GM19043 (cell line): ENCODE measurements around the gene PIGR.
A peak's percentile ranks its signal among the peaks of the same experiment; 100 is the strongest.

ENCODE experiments used
- ATAC-seq: cut with Tn5 transposase; IDR thresholded peaks from one replicate; pipeline ENCODE4 v1.9.1; 2021; ENCODE audit warnings: low read depth; ENCODE audit not compliant: unreplicated experiment

Gene PIGR

GRCh38 chr1:206946261-206946660 is at the start of gene PIGR:
TSS of gene PIGR (minus strand) at chr1:206946466. CDS start at chr1:206940531, 5,935 bp downstream.
- ATAC-seq: no peak

DNA sequence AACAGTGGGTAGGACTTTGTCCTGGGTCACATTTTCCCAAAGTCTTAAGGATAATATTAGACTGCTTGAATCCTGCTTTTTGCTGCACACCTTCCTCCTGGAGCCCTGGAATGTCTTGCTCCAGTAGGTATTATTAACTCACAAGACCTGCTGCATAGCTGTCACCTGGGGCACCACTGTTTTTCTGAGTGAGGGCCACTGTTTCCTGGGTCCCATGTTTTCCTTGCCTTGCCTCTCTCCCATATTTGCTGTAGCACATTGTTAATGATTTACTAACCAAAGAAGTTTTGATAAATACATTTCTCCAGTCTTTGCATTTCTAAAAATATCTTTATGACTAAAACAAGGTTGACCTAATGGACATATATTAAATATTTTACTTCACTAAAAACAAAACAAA is 46.5 kb upstream of the PIGR start:
- ATAC-seq: no peak

DNA sequence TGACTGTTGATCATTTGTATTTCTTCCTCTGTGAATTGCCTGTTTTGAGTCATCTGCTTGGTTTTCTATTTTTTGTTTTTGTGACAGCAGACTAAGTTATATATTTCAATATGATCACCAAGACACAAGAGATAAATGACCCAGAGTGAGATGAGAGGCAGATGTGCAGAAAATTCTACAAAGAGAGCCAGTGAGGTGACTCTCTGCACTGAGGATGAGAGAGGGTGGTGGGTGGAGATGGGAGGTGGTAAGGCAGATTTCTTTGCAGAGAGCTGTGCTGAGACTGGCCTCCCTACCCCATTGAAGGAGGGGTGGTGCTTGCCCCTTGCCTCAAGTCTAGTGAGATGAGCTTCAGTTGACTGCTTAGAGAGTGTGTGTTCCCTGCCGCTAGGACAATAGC is 41.6 kb upstream of the PIGR start:
- ATAC-seq: no peak

DNA sequence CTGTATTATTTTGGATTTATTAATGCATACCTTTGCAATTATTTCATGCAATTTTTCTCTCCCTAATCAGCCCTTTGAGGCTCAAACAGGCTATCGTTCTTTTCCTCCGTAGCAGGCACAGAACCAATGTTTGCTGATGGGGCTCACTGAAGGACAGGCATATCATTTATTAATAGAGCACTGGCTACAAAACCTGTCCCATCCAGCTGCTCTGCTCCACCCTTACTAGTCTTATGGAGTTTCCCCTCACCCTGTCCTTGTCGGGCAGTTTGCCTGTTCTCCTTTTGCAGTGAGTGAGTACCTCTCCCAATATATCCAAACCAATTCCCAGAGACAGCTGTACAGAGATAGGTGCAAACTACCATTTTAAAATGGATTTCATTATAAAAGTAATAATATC is 40.6 kb upstream of the PIGR start:
- ATAC-seq: no peak

DNA sequence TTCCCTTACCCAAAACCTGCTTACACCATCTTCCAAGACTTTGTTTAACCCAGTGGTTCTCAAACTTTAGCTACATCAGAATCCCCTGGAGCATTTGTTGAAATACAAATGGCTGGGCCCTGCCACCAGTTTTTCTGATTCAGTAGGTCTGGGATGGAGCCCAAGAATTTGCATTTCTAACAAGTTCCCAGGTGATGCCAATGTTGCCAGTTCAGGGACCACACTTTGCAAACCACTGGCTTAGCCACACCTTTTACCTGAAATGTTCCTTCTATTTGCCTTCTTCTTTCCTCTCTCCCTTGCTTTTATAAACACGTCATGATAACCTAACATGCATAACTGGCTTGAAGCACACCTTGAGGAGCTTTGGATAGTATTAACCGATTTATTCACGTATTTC is 40.1 kb upstream of the PIGR start:
- ATAC-seq: no peak

GRCh38 chr1:206985162-206985749 is 39.0 kb upstream of the PIGR start:
- ATAC-seq: no peak

DNA sequence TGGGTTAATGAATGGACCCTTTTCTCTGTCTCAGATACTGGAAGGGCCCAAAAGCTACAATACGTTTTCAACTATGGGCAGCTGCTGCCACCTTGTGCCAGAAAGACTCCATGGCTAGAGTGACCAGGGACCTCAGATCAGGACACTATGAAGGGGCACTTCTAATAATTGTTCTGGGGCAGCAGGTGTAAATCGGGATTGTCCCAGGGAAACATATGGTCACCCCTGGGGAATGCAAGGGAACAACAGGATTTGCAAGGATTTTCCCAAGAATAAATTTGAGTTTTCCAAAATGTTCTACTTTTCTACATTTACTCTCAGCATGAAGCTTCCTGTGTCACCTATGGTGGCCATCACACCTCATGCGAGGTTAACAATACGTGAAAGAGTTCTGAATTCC is 36.0 kb upstream of the PIGR start:
- ATAC-seq: no peak

DNA sequence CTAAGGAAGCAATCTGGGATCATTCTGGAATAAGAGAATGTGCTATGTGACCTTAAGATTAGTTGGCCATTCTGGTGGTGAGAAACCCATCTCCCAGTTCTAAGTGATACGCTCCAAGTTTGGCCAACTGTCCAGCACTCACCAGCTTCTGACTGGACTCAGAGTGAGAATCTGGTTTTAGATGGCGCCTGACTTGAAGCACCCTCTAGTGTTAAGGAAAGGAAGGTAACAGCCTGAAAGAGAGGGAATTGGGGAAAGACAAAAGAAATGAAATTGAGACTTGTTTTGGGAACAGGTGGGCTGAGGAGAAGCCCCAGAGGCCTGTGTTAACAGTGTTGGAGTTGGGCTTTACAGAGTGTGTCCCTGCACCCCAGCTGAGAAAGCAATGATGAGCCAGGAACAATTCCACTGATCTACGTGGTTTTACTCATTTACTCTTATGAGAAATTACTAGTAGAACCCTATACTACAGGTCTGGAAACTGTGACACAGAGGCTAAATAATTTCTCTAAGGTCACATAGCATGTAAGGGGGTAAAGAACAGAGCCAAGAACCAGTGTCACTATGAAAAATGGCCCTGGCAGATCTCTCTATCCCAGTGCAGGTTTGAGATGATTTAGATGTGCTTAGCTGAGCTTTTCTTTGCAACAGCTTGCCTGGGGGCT is 33.2 kb upstream of the PIGR start:
- ATAC-seq: no peak

DNA sequence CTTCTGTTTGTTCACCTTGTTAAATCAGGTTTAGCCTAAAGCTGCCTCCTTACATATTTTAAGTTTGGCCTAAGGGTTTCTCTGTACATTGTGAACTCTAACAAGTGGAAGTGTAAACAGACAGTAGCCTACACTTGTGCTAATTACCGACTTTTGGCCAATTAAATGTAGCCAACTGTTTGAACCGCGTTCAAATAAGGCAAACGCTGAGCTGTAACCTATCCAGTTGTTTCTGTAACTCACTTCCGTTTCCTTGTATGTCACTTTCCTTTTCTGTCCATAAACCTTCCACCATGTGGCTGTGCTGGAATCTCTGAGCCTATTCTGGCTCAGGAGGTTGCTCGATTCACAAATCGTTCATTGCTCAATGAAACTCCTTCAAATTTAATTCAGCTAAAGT is 32.0 kb upstream of the PIGR start:
- ATAC-seq: no peak

DNA sequence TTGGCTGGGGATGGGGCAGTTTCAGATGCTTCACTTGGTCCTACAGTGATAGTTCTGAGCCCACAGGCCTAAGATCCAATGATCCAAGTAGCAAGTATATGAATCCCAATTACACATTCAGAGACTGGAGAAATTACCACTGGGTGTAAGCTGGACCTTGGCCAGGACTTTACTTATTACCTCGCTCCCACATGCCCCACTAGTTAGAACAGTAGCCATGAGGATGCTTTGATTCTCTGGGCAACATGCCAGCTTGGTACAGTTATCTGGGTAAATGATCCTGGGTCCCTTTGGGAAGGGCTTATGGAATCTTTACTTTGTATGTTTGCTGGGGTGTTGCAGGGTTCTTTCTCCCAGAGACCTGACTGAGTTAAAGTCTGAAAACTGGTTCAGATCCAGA is 29.0 kb upstream of the PIGR start:
- no peak for ATAC-seq

DNA sequence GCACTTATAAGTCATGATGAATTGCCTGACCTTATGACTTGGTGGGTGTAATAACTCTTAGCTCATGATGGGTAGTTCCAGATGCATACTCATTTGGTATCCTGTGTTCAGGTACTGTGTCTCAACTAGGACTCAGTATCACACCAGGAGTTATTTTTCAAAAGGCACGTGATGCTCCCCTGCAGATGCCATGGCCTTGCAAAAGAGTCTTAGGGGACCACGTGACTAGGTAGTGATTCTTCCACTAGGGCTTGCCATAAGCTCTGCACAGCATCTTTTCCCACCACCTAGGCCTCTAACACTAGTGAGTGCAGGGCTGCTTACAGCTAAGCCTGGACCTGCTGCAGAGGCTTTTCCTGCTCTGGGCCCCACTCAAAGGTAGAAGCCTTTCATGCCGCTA is 27.9 kb upstream of the PIGR start:
- no peak for ATAC-seq

GRCh38 chr1:206972728-206973127 is 26.5 kb upstream of the PIGR start:
- no peak for ATAC-seq

DNA sequence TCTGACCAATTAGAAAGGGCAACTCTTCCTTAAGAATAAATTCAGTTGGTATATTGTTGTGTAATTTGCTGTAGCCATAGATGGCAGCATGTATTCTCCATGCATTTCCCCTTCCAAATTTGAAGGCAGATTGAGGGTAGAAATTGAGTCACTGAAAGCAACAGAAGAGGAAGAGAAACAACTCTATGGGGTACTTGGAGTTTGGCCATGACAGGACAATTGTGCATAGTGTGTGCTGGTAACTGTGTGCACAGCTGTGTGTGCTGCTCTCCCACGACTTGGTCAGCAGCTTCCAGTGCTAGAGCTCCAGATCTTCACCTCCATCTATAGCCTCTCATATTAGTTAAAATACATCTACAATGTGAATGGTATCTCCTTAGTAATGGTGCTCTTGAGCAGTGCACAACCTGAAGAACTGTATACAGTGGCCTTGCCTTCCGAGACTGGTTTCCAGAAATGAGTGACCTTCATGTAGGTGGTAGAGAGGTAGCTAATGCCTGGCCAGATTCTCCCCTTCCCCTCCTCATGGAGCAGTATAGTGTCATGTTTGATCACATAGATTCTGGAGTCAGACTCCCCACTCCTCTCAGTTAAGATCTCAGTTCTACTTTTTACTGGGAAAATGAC is 24.9 kb upstream of the PIGR start:
- peak; percentile 48 for ATAC-seq

GRCh38 chr1:206970446-206970845 is 24.2 kb upstream of the PIGR start, which contains the start of gene FCAMR:
TSS of gene FCAMR (minus strand) at chr1:206970460. CDS start at chr1:206970125, 335 bp downstream.
- ATAC-seq: no peak

- ATAC-seq: no peak
These were observed 22.8 kb upstream of the PIGR start for GRCh38 chr1:206969090-206969489.

- peak; percentile 62 for ATAC-seq
These were observed 21.0 kb upstream of the PIGR start for GRCh38 chr1:206967096-206967849.

GRCh38 chr1:206965781-206966180 is 19.5 kb upstream of the PIGR start:
- no peak for ATAC-seq

- ATAC-seq: no peak
These were observed 17.5 kb upstream of the PIGR start for GRCh38 chr1:206963740-206964139.

DNA sequence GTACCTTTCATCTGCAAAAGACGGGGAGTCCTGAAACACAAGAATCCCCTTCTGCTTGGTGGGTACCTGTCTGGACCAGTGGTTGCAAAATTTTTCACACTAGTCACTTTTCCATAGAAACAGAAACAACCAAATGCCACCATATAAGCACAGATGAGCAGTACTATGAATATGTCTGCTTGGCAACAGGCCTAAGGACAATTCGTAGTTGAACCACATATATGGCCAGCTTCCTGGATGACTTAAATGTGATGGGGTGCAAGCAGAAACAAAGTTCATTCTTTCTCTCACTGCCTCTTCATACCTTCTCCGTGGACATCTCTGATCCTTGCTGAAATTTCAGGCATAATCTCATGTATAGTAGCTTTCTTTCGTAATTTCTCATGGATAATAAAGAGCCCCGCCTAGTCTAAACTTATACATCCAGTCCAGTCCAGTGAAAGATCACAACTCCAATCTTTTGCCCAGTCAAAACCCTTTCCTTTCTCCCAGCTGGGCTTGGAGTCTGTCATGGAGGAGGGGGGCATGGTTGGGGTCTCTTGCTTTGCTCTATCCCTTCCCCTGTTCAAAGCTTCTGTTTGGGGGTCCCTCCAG is 16.9 kb upstream of the PIGR start:
- ATAC-seq: no peak

DNA sequence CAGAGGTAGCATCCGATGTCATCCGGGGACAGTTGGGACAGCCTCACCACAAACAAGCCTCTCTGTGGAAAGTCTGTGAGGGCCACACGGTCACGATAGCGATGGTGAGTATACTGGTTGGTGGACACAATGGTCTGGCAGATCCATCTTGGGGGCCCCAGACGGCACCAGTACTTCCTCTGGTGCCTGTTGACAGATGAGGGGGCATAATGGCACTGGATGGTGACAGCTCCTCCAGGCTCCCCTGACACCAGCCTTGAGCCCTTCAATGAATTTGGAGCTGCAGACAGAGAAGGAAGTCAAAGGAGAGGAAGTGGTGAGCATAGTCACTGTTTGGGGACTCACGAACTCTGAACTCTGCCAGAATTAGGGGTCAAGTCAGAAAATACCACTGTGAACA is 16.0 kb upstream of the PIGR start:
- no peak for ATAC-seq

DNA sequence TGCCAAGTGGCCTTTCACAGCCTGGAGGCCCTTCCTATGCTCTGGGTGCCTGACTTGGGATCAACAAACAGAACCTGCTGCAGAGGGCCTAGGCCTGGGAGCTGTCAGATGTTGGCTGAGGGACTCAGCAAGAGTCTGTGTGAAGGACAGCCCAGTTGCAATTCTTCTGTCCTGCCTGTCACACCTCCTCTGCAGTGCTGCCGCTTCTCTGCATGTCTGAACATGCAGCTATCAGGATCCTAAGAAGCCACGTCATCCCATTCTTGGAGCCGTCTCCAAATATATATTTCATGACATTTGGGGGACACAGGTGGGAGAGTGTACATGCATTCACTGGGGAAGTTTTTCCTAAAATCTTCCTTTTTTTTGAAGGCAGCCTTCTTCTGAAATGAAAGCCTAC is 15.4 kb upstream of the PIGR start:
- ATAC-seq: no peak
